ENCODE data around the gene NR4A3.
"Not testable (repeated sequence)": the region's sequence is repeated elsewhere in the genome, so short reads cannot be mapped to it uniquely, and the experiment has no call there.

NR4A3 gene

DNA sequence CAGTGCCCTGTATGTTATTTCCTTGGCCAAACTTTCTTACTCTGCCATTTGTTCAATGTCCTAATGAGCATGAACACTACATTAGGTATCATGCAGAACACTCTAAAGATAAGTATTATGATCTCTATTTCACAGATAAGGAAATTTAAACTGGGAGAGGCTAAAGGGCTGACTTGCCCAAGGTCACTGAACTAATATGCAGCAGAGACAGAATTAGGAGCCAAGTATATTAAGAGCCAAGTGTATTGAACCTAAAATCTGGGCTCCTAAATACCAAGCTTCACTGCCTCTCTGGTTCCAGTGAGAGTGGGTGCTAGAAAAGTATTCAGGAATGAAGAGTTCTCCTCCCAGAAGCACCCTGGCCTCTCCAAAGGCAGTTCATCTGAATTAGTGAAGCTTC lies 13.5 kb downstream of the NR4A3 start:
- no peak for DNase-seq

DNA sequence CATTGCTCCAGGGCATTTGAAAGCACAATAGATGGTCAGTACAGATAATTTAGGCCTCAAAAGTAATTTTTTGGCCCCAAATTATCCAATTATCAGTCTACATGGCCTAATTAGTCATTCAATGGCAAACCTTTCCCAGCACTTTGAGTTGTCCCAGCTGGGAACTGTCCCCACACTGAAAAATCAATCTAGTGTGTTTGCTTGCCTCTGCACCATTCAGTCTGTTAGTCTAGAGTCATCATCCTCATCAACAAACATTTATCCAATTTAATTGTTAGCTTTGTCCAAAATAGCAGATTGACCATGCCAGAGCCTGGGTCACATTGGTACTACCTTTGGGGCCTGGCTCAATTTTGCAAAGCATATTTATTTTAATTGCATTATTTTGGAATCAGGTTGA lies 13.9 kb downstream of the NR4A3 start:
- DNase-seq = no peak

DNA sequence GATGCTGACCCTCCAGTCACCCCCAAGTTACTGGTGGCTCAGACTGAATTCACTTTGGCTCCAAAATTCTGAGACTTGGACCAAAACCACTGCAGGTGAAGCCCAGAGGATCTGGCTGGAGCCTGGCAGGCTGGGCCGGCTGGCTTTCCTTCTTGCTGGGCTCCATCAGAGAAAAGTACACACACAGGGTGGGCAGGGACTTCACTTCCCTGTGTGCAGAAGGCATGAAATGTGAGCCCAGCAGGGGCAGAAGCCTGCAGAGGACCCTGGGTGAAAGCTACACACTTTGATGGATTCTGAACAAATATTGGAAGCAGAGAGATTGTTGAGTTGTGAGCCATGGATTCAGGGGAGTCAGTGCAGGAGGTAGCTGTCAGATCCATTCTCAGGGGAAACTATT lies 18.4 kb downstream of the NR4A3 start:
- DNase-seq = no peak

DNA sequence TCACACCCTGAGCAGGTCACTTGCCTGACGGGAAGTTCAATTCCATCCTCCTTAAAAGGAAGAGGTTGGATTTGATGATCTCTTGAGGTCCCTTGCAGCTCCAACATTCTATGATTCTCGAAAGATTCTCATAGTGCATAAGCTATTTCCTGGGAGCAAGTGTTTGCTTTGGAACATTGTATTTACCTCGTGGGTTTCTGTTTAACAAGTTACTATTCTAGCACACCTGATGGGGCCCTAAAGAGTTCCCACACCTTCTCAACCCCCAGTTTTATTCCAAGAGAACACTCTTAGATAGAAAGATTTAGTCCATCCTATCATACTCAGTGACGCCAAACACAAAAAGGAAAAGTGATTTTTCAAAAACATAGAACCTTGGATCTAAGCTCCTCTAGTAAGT lies 23.4 kb downstream of the NR4A3 start:
- DNase-seq = no peak

DNA sequence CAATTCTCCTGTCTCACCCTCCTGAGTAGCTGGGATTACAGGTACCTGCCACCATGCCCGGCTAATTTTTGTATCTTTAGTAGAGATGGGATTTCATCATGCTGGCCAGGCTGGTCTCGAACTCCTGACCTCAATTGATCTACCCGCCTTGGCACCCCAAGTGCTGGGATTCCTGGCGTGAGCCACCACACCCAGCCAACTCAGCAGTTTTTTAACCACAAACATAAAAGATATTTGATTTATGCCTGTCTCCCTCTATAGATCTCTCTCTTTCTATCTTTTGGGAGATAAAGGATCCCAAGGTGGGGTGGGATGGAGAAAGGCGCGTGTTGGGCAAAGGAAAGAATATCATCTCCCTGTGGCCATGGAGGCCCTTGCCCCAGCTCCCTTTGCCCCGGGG lies 26.8 kb downstream of the NR4A3 start:
- no peak for DNase-seq

DNA sequence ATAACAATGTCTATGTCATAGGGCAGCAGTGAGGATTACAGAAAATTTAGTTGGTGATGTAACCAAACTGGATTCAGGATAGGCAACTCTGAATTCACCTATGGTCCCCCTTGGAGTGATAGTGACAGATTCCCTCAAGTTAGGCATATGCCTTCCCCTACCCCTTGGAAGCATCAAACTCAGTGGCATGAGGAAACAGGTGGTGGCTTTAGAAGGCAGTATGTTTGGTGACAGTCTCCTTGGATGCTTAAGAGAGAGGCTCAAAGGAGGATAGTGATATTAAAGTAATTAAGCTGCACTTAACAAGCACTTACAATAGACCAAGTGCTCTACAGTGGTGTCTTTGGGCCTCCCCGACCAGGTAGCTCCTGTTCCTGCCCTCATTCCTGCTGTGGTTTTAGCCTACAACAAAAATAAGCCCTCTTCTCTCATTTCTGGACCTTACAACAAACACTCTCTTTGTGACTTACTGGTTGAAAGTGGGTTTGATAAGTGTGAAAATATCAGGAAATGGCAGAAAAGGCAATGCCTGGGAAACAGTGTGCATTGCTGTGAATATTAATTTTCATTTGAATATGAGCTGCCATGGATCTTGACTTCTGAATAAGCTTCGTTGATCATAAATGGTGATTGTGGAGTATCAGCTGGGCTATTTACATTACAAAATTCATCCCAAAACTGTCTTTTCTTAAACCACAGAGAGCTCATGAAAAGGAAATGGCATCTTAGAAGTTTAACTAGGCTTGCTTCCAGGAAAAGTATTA lies 29.2 kb downstream of the NR4A3 start:
- no peak for DNase-seq

DNA sequence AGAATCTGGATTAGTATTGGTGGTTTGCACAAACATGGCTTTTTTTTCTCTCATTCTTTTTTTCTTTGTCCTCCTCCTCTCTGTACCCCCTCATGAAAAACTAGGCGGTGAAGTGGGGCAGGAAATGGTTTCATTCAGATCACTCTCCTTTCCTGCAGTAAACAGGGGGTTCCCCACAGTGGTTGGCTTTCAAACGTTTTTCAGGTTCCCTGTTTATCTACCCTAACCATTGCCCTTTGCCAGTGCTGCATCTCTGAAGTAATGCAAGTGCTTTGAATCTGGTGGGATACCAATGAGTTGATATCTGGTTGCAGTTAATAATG lies 29.8 kb downstream of the NR4A3 start:
- no peak for DNase-seq

DNA sequence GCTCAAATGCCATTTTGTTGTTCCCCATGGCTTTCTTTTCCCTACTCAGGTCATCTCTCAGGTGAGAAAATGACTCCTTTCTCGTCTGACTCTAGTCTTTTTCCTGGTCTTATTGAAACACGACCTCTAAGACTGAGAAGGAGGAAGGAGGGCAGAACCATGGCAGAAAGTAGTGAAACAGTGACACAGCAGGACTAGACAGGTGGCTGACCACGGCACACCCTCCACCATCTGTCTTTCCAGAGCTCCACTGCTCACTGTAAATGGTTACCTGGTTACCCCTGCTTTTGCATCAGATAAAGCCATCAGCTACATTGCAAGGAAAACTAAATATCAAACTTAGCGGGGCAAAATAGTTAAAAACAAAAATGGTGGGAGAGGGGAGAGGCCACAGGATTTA lies 30.9 kb downstream of the NR4A3 start:
- no peak for DNase-seq

DNA sequence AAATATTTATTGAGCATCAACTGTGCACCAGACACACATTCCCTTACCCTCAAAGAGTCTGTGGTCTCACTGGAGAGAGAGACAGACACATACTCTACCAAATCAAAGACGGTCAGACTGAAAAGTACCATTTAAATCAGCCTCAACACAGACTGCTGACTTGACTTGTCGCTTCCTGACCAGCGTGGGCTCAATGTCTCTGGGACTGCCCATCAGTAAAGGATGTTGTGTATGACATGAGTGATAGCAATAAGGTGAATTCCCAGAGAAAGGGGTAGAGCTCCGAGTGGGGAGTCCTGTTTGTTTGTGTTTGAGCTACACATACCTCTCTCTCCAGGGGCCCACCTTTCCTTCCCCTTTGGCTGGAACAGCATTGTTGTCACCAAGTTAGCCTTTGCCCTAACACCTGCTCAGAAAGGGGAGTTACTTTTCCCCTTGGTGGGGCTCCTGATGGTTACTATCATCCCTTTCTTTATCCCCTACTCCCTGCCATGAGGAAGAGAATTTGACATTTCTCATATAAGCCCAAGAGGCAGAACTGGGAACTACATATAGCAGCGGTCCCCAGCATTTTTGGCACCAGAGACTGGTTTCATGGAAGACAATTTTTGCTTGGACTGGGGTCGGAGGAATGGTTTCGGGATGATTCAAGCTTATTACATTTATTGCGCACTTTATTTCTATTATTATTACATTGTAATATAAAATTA lies 33.9 kb downstream of the NR4A3 start:
- DNase-seq = no peak

DNA sequence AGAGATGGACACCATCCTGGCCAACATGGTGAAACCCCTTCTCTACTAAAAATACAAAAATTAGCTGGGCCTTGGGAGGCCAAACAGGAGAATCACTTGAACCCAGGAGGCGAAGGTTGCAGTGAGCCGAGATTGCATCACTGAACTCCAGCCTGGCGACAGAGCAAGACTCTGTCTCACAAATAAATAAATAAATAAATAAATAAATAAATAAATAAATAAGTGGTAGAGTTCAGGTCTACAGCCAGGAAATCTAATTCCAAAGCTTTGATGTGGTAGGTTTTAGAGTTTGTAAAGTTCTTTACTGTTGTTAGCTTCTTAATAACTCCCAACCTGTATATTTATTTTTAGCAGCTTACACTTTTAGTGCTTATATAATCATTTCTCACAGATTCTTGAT lies 35.9 kb downstream of the NR4A3 start:
- DNase-seq = not testable (repeated sequence)

DNA sequence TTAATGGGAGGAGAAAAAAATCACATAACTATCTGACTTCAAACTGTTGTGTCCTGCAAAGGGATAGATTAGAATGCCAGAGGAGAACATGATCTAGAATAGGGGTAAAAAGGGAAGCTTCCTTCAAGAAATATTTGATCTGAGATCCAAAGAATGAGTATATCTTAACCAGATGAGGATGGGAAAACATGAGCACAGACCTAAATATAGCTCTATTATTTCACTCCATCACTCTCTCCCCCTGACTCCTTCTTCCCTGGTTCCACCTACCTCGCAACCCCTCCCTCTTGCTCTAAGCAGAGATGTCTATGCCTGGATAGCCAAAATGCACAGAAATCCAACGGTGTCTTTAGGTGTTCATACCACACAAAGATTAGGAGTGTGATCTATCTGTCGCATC lies 36.4 kb downstream of the NR4A3 start:
- no peak for DNase-seq

DNA sequence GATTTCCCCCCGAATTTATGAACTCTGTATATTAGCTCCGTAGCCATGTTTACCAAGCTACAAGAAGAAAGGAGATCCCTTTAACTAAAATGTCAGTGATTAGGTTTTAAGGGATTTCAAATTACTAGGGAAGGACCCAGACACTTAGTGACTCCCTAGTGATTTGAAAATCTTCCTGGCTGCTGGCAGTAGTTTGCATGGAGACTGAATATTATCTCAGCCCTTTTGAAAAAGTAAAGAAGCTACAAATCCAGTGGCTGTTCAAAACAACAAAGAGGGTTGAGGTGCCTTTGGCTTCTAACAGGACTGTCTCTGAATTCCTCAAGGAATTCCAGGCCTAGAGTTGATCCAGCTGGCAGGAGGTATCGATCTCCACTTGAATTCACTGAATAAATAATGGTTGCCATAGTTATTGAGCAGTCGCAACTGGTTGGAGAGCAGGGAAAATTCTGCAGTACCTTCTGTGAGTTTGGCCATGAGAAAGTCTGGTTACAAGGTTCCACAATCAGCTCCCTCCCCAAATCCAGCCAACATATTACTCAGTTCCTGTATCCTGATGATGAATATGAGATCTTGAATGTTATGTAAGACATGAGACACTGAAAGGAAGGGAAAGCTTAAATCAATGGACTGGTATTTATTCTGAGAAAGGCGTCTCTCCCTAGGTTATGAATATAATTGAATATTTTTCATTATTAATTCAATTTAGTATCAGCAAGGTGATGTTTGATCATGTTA lies 37.7 kb downstream of the NR4A3 start:
- peak; percentile 66 for DNase-seq

DNA sequence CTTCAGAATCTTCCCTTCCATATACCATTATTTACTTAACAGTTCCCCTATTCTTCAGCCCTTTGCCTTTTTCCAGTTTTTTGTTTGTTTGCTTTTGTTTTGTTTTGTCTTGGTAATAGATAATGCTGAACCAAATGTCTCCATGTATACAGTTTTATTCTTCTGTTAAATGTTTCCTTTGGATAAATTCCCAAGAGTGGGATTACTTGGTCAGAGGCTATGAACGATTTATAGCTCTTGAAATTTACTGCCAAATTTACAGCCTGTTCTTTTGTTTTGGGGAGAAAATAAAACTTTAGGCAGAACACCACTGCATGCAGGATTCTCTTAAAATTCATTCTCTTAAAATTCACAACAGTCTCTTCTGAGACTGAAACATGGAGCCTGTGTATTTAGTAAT lies 38.6 kb downstream of the NR4A3 start:
- no peak for DNase-seq

DNA sequence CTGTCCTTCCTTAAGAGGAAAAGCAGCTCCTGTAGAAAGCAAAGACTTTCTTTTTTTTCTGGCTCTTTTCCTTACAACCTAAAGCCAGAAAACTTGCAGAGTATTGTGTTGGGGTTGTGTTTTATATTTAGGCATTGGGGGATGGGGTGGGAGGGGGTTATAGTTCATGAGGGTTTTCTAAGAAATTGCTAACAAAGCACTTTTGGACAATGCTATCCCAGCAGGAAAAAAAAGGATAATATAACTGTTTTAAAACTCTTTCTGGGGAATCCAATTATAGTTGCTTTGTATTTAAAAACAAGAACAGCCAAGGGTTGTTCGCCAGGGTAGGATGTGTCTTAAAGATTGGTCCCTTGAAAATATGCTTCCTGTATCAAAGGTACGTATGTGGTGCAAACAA lies 42.3 kb downstream of the NR4A3 start:
- DNase-seq = no peak

DNA sequence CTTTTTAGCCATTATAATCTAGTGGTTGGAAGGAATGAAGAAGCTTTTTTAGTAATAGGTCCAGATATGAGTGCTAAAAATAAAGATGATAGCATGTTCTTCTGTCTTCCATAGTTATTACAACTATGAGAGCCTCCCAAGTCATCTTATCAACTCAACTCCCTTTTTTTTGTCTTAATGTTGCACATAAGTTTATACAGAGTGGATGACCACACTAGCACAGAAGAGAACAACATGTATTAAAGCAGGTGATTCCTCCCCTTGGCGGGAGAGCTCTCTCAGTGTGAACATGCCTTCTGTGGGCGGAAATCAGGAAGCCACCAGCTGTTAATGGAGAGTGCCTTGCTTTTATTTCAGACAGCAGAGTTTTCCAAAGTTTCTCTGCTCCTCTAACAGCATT lies 44.7 kb downstream of the NR4A3 start:
- DNase-seq = no peak

DNA sequence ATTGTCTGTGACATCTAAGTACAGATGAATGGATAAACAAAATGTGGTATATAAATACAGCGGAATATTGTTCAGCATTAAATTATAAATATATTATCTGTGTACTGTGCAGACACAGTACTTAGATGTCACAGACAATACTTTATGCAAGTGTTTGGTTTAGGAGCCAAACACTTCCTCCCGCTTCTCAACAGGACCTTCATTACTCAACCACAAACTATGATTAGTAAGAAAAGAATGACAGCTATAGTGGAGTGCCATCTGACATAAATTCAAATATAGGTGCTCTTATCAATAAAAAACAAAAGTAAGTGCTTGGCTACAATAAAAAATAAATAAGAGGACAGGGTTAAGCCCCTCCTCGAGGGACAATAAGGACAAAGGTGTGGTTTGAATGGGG lies 45.9 kb downstream of the NR4A3 start:
- DNase-seq = peak; percentile 17

DNA sequence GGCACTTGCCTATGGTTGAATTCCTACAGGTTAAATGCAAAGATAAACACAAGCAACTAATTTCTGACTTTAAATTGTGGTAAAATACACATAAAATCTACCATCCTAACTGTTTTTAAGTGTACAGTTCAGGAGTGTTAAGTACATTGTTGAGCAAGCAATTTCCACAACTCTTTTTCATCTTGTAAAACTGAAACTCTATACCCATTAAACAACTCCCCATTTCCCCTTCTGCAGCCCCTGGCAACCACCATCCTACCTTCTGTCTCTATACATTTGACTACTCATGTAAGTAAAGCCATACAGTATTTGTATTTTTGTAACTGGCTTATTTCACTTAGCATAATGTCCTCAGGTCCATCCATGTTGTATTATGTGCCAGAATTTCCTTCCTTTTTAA lies 46.3 kb downstream of the NR4A3 start:
- no peak for DNase-seq

DNA sequence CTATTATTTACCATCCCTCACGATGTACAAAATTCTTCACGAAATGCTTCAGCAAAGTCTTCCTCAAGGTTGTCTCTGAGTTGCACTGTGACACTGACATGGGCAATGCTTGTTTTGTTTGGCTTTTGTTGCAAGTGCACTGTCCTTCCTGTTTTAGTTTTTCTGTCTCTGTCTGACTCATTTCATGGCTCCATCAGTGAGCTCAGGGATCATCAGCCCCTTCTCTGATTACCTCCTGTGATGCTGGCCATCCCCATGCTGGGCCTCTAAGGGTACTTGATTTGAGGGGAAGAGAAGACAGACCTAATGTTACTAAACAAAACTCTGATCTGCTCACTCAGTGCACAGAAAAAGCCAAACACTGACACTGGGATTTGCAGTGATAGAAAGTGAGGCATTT lies 47.2 kb downstream of the NR4A3 start:
- DNase-seq = no peak

DNA sequence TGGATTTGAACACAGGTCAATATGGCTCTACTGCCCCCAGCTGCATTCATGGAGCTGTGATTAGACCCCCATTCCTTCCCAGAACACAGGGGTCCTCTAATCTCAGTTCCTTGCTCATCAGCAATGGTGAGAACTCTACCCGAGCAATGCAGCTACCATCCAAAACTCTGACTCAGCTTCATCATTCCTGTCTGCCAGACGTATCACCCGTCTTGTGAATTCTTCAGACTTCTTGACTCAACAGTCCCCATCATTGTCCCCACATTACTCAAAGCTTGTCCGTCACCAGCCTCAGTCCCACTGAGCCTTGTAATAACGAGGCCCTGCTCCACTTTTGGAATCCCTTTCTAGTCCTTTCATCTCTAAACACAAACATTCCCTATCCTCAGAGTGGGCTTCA lies 48.4 kb downstream of the NR4A3 start:
- DNase-seq = peak; percentile 30

DNA sequence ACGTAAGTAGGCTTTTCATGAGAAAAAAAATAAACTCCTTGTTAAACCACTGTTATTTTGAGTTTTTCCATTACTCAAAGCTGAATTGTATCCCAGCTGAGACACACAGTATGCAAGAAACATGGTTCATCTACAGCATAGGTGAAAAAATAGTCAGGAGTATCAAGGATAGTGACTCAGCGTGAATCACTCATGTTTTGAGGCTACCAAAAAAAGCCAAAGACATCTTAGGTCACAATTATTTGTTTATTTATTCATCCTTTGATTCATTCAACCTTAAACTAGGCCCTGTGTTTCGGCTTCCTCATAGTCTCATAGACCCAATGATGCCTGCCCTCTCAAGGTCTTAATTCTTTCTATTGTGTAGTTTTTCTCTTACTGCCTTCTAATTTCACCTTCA lies 51.8 kb downstream of the NR4A3 start:
- DNase-seq = peak; percentile 88

DNA sequence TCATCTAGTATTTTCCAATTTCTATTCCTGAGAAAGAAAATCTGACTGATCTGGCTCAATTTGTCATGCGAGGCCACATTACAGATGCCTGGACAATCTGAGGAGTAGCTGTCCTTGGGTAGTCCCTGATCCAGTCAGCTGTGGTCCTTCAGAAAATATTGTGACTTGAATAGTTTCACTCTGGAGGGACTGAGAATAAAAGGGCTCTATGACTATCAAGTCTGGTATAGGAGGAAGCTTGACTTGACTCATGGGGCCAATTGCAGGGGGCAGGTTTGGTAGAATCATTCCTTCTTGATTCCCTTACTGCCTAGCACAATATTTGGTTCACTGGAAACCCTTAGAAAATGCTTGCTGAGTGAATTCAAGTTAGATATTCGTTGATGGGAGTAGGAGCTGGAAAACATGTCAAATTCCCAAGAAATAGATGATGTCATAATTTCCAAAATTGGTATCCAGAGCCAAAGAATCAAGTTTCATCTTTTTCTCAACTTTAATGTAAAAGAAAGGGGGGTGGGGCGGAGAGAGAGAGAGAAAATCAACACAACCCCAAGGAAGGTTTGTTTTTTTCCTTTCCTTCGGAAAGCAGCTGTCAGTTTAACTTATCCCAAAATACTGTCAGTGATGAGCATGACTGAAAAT lies 52.4 kb downstream of the NR4A3 start:
- peak; percentile 36 for DNase-seq

DNA sequence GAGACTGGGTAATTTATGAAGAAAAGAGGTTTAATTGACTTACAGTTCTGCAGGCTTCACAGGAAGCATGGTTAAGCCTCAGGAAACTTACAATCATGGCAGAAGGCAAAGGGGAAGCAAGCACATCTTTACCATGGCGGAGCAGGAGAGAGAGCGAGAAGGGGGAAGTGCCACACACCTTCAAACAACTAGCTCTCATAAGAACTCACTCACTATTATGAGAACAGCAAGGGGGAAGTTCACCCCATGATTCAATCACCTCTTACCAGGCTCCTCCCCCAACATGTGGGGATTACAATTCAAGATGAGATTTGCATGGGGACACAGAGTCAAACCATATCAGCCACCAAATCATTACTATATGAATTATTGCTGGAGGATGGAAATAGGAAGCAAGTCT lies 54.5 kb downstream of the NR4A3 start:
- no peak for DNase-seq

DNA sequence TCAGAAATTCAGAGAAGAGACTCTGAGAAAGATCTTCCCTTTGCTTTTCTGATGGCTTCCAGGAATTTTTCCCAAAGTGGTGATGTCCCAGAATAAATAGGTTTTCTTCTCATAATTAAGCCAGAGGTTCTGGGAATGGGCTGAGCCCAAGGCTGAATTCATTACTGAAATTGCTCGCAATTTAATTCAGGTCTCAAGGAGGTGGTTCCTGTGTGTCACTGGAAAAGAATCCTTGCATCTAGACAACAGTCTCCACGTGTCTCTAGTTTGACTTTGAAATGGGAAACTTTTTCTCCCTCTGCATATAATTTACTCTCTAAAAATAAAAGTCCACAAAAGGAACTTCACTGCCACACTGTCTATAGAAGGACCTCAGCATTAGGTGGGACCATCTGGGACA lies 57.0 kb downstream of the NR4A3 start:
- DNase-seq = no peak

DNA sequence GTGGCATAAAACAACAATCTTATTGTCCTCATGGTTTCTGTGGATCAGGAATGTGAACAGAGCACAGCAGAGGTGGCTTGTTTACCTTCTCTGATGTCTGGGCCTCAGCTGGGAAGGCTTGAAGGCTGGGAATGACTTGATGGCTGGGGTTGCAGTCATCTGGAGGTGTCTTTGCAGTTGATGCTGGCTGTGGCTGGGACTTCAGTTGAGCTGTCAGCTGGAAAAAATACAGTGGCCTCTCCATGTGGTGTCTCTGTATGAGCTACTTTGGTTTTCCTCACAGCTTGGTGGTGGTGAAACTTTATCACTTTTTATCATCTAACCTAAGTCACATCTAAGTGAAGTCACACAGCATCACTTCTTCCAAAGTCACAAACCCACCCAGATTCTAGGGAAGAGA lies 60.1 kb downstream of the NR4A3 start:
- DNase-seq = no peak

Data from HCEC 1CT (cell line).